Panc1 (cell line): Measurements from ENCODE around the gene OR4E2. TPM values are rescaled to one million over a fixed set of nuclear protein-coding genes. Genes with fewer than 3 reads are reported as not detected.

Source experiments
- ATAC-seq: fragments of 200-7000 bp; cut with Tn5 transposase; 2 replicates; pipeline ENCODE4 v1.9.1; 2020; ENCODE audit warnings: mild to moderate bottlenecking, moderate library complexity
- BruUV-seq: library from RNA; stranded (reverse); fragments of 400-500 nt; replicated peaks from 2 replicates; lab custom pipeline; 2021; lab: Mats Ljungman, UMichigan
- CTCF ChIA-PET: fragments of 300-600 bp; sonication (Branson Sonifier 250); formaldehyde crosslinking; loops from one replicate; lab custom pipeline; 2022; ENCODE audit warnings: antibody characterized with exemption; lab: Charles Lee
- POLR2A ChIA-PET: fragments of 300-600 bp; sonication (Branson Sonifier 250); formaldehyde crosslinking; loops from one replicate; lab custom pipeline; 2022; ENCODE audit warnings: antibody characterized with exemption; lab: Charles Lee
- DNase-seq: peaks from one replicate; pipeline ENCODE4 v3.0.0-alpha.2; 2010; ENCODE audit warnings: low read depth, low spot score
- H3K27ac ChIP-seq: 2 replicates; pipeline ENCODE4 v1.5.1; 2011; ENCODE audit warnings: mild to moderate bottlenecking, low read length, inconsistent platforms
- H3K27me3 ChIP-seq: fragments of 200-500 bp; sonication (Bioruptor generic); 2 replicates; pipeline ENCODE4 v1.6.0; 2014; ENCODE audit warnings: low read length, inconsistent platforms; ENCODE audit not compliant: control insufficient read depth, insufficient read depth
- H3K36me3 ChIP-seq: fragments of 200-500 bp; sonication (Bioruptor generic); 2 replicates; pipeline ENCODE4 v1.5.1; 2014; ENCODE audit warnings: inconsistent platforms, mild to moderate bottlenecking, low read length, moderate library complexity; ENCODE audit not compliant: control insufficient read depth, insufficient read depth
- H3K4me1 ChIP-seq: 2 replicates; pipeline ENCODE4 v1.5.1; 2011; ENCODE audit warnings: inconsistent platforms, mild to moderate bottlenecking, low read length, moderate library complexity; ENCODE audit not compliant: control insufficient read depth, insufficient read depth
- H3K4me3 ChIP-seq, 2 experiments: 2 replicates each; pipeline ENCODE4 v1.5.1; 2011 to 2012; ENCODE audit warnings: low read depth in 2 of 2, low read length in 2 of 2, mild to moderate bottlenecking in 2 of 2, inconsistent platforms in 1 of 2, moderate library complexity in 1 of 2
- H3K9me3 ChIP-seq: fragments of 200-500 bp; sonication (Bioruptor generic); 2 replicates; pipeline ENCODE4 v1.5.1; 2014; ENCODE audit warnings: low read depth, mild to moderate bottlenecking, inconsistent platforms, low read length, moderate library complexity; ENCODE audit not compliant: control insufficient read depth, insufficient read depth
- CTCF ChIP-seq: fragments of 450-650 bp; IDR thresholded peaks from 2 replicates; pipeline ENCODE4 v1.5.1; 2017; ENCODE audit warnings: mild to moderate bottlenecking
- POLR2AphosphoS5 ChIP-seq: IDR thresholded peaks from 2 replicates; pipeline ENCODE4 v1.6.1; 2012; ENCODE audit warnings: mild to moderate bottlenecking, low read depth, low read length, moderate library complexity
- SIN3A ChIP-seq: IDR thresholded peaks from 2 replicates; pipeline ENCODE4 v1.6.1; 2012; ENCODE audit warnings: low read depth, mild to moderate bottlenecking, low read length, moderate library complexity, borderline replicate concordance; ENCODE audit not compliant: insufficient read depth
- TCF7L2 ChIP-seq: IDR thresholded peaks from 2 replicates; pipeline ENCODE4 v1.6.1; 2011; ENCODE audit warnings: mild to moderate bottlenecking, low read depth, low read length, inconsistent platforms
- in situ Hi-C: cut with HindIII; loops from 2 replicates; pipeline ENCODE4 v1.10.0; 2016; ENCODE audit warnings: low sequenced_read_pairs, low pct_unique_long_range_greater_than_20kb
- intact Hi-C: fragments of 100-400 bp; cut with micrococcal nuclease; formaldehyde crosslinking; loops from one replicate; pipeline ENCODE4 v1.10.0; 2022; ENCODE audit not compliant: unreplicated experiment
- total RNA-seq: library from RNA; stranded (reverse); gene quantifications from one replicate; pipeline ENCODE4 v1.2.1, GENCODE V29; 2021; ENCODE audit not compliant: unreplicated experiment
- TF ChIP-seq, protein P1 (sequence below), 2 experiments: IDR thresholded peaks; 2 replicates each; pipeline ENCODE4 v1.6.1; 2011 to 2012; ENCODE audit warnings: low read depth in 2 of 2, control low read depth in 1 of 2, low read length in 1 of 2, mild to moderate bottlenecking in 1 of 2, moderate library complexity in 1 of 2; ENCODE audit not compliant: insufficient read depth in 1 of 2

The OR4E2 gene
- total RNA-seq, 1 experiment from 2014 or later: not detected

GRCh38 chr14:21712036-21712435 is 58.4 kb downstream of the OR4E2 start:
- CTCF ChIA-PET: no interaction called here
- Histone ChIP-seq H3K4me3 (no peak overlapping the region), H3K36me3 (no peaks in the 10 kb centered on the region), H3K27ac (no peak overlapping the region), H3K4me1 (no peaks in the 10 kb centered on the region), H3K27me3 (peaks cover 3% of the 10 kb centered on the region; the same call in 1 of the 2 replicates), H3K9me3 (no peaks in the 10 kb centered on the region)
- ATAC-seq: no peak
- no peak for DNase-seq
- POLR2A ChIA-PET: no interaction called here
- BruUV-seq: no TSS peak
- intact Hi-C loops (no loop called here), in situ Hi-C loops (no loop called here)
- TF ChIP-seq TCF7L2 (no peak), CTCF (no peak), SIN3A (no peak), POLR2AphosphoS5 (no peak)
- TF ChIP-seq, protein P1, sequence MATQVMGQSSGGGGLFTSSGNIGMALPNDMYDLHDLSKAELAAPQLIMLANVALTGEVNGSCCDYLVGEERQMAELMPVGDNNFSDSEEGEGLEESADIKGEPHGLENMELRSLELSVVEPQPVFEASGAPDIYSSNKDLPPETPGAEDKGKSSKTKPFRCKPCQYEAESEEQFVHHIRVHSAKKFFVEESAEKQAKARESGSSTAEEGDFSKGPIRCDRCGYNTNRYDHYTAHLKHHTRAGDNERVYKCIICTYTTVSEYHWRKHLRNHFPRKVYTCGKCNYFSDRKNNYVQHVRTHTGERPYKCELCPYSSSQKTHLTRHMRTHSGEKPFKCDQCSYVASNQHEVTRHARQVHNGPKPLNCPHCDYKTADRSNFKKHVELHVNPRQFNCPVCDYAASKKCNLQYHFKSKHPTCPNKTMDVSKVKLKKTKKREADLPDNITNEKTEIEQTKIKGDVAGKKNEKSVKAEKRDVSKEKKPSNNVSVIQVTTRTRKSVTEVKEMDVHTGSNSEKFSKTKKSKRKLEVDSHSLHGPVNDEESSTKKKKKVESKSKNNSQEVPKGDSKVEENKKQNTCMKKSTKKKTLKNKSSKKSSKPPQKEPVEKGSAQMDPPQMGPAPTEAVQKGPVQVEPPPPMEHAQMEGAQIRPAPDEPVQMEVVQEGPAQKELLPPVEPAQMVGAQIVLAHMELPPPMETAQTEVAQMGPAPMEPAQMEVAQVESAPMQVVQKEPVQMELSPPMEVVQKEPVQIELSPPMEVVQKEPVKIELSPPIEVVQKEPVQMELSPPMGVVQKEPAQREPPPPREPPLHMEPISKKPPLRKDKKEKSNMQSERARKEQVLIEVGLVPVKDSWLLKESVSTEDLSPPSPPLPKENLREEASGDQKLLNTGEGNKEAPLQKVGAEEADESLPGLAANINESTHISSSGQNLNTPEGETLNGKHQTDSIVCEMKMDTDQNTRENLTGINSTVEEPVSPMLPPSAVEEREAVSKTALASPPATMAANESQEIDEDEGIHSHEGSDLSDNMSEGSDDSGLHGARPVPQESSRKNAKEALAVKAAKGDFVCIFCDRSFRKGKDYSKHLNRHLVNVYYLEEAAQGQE (IDR thresholded peaks at IDR 0.05; ENCODE audit: insufficient read depth in 1 of 2, low read depth in 2 of 2, low read length in 1 of 2): no peak

GRCh38 chr14:21714318-21714929 is 60.8 kb downstream of the OR4E2 start:
- peaks cover 4% of the 10 kb centered on the region; the same call in 1 of the 2 replicates for H3K27me3 ChIP-seq
- no peaks in the 10 kb centered on the region for H3K9me3 ChIP-seq
- in situ Hi-C loops (no loop called here), intact Hi-C loops (no loop called here)
- CTCF ChIA-PET: no interaction called here
- no peak overlapping the region for H3K27ac ChIP-seq
- POLR2A ChIA-PET: no interaction called here
- H3K4me1 ChIP-seq: no peaks in the 10 kb centered on the region
- ATAC-seq (no peak), DNase-seq (no peak)
- H3K36me3 ChIP-seq: no peaks in the 10 kb centered on the region
- TF ChIP-seq TCF7L2 (no peak), SIN3A (no peak), POLR2AphosphoS5 (no peak), CTCF (no peak)
- TF ChIP-seq, protein P1 (IDR thresholded peaks at IDR 0.05; ENCODE audit: insufficient read depth in 1 of 2, low read depth in 2 of 2, low read length in 1 of 2): no peak
- no TSS peak for BruUV-seq
- no peak overlapping the region for H3K4me3 ChIP-seq
